GM21717 (cell line): Measurements from ENCODE around the gene RFPL4AL1.
"Not testable (repeated sequence)": the region's sequence is repeated elsewhere in the genome, so short reads cannot be mapped to it uniquely, and the experiment has no call there.

Source experiments
- ATAC-seq: cut with Tn5 transposase; IDR thresholded peaks from one replicate; pipeline ENCODE4 v1.9.1; 2021; ENCODE audit warnings: mild to moderate bottlenecking, moderate library complexity; ENCODE audit not compliant: unreplicated experiment

The RFPL4AL1 gene

GRCh38 chr19:55768818-55769217 lies at the start of gene RFPL4AL1:
RFPL4AL1 (plus strand) TSS chr19:55769118; CDS start chr19:55771805, 2,687 bp downstream.
- ATAC-seq: not testable (repeated sequence)

- ATAC-seq: no peak
These were observed 48.6 kb upstream of the RFPL4AL1 start for GRCh38 chr19:55720214-55720746.

DNA sequence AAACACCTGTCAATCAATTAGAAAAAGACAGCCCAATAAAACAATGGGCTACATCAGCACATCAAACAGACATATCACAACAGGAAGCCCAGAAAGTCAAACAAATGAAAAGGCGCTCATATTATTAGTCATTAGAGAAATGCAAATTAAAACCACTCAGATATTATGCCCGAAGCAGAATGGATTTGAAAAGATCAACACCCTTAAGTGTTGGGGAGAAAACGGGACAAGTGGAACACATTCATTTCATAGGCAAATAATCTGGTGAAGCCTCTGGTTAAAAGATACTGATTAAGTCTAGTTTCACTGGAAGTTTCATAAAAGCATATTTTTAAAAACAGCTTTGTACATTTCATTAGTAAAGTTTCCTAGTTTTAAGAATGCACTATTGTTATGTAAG lies 48.1 kb upstream of the RFPL4AL1 start:
- no peak for ATAC-seq

GRCh38 chr19:55723491-55723890 lies 45.4 kb upstream of the RFPL4AL1 start:
- ATAC-seq: no peak

GRCh38 chr19:55730378-55730777 lies 38.5 kb upstream of the RFPL4AL1 start:
- ATAC-seq: not testable (repeated sequence)

DNA sequence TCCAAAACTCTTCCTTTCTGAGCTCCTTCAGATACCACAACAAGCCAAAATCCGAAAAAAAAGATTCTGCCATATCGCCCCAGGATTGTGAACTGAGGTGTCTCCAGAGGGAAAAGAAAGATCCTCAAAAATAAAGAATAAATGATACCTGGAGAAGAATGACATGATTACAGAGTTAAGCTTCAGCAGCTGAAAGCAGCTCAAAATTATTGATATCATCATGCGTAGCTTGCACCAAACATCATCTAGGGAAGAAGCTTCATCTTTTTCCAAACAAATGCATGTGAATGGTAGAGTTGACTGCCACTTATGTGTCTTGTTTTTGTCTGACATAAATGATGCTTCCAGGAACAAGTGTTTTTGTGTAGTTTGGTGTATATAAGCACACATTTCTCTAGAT lies 30.6 kb upstream of the RFPL4AL1 start, which contains the start of gene NLRP9:
Gene NLRP9 (minus strand): TSS at position 101 of the 400 bp plus-strand sequence. CDS start 28 bp downstream, at position 73.
- ATAC-seq: no peak

- ATAC-seq: no peak
These were observed 18.2 kb upstream of the RFPL4AL1 start for GRCh38 chr19:55750715-55751114.

GRCh38 chr19:55753401-55753800 lies 15.5 kb upstream of the RFPL4AL1 start:
- no peak for ATAC-seq

DNA sequence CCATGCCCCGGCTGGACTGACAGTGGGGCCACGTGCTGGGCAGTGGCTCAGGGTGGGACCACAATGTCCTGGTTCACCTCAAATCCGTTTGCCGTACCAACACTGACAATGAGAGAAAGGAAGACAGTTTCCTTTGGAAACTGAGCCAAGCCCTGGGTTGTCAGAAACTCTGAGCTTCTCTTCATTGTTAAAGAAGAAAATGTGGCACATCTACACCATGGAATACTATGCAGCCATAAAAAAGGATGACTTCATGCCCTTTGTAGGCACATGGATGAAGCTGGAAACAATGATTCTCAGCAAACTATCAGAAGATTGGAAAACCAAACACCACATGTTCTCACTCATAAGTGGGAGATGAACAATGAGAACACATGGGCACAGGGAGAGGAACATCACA lies 12.1 kb upstream of the RFPL4AL1 start:
- not testable (repeated sequence) for ATAC-seq

GRCh38 chr19:55758797-55759196 lies 10.1 kb upstream of the RFPL4AL1 start, which contains the start of gene RFPL4A:
RFPL4A (plus strand) TSS chr19:55759097; CDS start chr19:55761801, 2,704 bp downstream.
- not testable (repeated sequence) for ATAC-seq

- no peak for ATAC-seq
These were observed 2.5 kb upstream of the RFPL4AL1 start for GRCh38 chr19:55766466-55766865.

DNA sequence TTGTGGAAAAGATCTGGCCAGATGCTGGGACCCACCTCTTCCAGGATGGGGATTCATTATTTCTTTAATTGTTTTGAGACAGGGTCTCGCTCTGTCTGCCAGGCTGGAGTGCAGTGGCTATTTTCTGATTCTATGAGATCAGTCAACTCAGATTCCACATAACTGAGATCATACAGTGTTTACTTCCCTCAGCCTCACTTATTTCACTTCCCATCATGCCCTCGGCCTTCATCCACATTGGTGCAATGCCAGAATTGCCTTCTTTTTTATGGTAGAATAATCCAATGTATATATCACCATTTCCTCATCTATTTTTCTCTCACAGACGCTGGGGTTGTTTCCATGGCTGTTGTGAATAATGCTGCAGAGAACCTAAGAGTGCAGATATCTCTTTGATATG lies 714 bp downstream of the RFPL4AL1 start:
- not testable (repeated sequence) for ATAC-seq

- no peak for ATAC-seq
These were observed 8.6 kb downstream of the RFPL4AL1 start for GRCh38 chr19:55777528-55777927.

DNA sequence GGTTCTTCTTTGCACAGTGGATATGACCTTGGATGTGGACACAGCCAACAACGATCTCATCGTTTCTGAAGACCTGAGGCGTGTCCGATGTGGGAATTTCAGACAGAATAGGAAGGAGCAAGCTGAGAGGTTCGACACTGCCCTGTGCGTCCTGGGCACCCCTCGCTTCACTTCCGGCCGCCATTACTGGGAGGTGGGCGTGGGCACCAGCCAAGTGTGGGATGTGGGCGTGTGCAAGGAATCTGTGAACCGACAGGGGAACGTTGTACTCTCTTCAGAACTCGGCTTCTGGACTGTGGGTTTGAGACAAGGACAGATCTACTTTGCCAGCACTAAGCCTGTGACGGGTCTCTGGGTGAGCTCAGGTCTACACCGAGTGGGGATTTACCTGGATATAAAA lies 9.4 kb downstream of the RFPL4AL1 start:
- no peak for ATAC-seq

DNA sequence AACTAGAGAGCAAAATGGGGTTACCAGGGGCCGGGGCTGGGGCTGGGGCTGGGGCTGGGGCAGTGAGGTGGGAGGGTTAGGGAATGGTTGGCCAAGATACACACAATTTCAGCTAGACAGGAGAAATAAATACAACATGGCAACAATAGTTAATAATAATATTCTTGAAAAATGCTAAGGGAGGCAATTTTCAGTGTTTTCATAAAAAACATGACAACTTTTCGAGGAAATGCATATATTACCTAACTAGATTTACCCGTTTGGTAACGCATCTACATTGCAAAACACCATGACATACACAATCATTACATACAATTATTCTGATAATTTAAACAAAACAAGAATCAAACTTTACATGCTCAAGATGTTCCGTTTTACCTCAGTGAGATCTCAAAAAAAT lies 12.2 kb downstream of the RFPL4AL1 start:
- no peak for ATAC-seq

DNA sequence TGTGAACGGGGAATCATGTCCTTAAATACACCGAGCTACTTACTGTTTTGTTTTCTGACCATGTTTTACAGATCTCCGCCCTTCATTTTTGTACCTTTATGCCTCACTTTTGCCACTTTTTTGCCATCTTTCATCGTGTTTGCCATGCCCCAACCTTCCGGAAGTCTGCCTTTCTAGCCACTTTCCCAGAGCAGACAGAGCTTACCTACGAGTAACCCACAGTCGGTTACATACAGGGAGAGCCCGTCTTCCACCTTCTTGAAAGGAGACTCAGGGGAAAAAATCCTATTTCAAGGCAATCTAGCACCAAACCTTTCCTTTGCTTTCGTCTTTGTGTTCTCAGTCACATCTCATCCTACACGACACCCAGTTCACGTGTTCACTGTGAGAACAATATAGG lies 26.1 kb downstream of the RFPL4AL1 start:
- no peak for ATAC-seq

DNA sequence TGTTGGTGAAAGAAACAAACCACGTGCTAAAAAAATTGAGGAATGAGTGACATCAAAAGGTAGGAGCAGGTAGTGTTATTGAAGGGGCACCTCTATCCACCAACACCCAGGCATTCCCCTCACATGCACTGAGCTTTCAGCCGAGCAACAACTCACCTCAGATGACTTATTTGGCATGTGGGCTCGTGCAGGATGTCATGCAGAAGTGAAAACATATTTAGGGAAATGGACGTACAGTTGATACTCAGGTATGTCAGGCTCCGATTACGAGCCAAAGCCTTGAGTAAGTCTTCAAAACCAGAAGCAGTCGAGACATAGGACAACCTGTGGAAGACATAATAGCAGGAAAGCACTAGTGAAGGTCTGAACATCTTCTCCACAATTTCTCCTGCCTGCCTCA lies 32.5 kb downstream of the RFPL4AL1 start:
- no peak for ATAC-seq

DNA sequence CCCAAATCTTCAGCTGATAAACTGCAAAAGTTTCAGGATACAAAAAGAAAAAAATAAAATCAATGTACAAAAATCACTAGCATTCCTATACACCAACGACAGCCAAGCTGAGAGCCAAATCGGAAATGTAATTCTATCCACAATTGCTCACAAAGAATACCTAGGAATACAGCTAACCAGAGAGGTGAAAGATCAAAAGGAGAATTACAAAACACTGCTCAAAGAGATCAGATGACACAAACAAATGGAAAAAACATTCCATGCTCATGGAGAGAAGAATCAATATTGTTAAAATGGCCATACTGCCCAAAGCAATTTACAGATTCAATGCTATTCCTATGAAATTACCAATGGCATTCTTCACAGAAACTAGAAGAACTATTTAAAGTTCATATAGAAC lies 33.4 kb downstream of the RFPL4AL1 start:
- ATAC-seq: no peak

- no peak for ATAC-seq
These were observed 40.6 kb downstream of the RFPL4AL1 start for GRCh38 chr19:55809381-55810058.

- no peak for ATAC-seq
These were observed 42.4 kb downstream of the RFPL4AL1 start for GRCh38 chr19:55811340-55811739.

DNA sequence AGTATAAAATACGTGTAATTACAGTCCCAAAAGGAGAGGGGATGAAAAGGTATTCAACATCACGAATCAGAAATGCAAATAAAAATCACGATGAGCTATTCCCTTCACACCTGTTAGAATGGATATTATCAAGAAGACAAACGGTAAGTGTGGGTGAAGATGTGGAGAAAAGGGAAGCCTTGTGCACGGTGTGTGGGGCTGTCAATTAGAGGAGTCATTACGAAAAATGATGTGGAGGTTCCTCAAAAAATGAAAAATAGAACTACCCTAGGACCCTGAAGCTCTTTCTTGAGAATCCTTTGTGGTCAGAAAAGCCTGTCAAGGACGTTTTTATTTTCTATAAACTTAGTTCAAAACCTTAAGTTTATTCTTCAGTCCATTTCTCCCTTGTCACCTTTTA lies 43.5 kb downstream of the RFPL4AL1 start:
- ATAC-seq: no peak

- no peak for ATAC-seq
These were observed 45.0 kb downstream of the RFPL4AL1 start for GRCh38 chr19:55813906-55814305.

- ATAC-seq: no peak
These were observed 51.1 kb downstream of the RFPL4AL1 start for GRCh38 chr19:55820037-55820436.
